Activated T-helper 2 cell treated with anti-CD3 and anti-CD28 coated beads, Interferon-gamma antibody, Interleukin-2, Interleukin-4, amounts not matched to agents 10 μg/mL and 5 μg/mL and 100 μg/mL, durations not matched to agents 14 hours and 24 hours and 36 hours (primary cell): ENCODE data around the gene STX16. TPM values are rescaled to one million over a fixed set of nuclear protein-coding genes. Genes with fewer than 3 reads are reported as not detected.
"Not testable (repeated sequence)": the region's sequence is repeated elsewhere in the genome, so short reads cannot be mapped to it uniquely, and the experiment has no call there.

Experiments
- DNase-seq: peaks from one replicate; pipeline ENCODE4 v3.0.0; 2021; ENCODE audit warnings: low spot score
- H3K27ac Mint-ChIP-seq: one replicate; pipeline ENCODE4 v1.8.0; 2021; ENCODE audit warnings: mixed read lengths
- H3K27me3 Mint-ChIP-seq: one replicate; pipeline ENCODE4 v1.8.0; 2021; ENCODE audit warnings: low read depth, mixed read lengths
- H3K36me3 Mint-ChIP-seq: one replicate; pipeline ENCODE4 v1.8.0; 2021; ENCODE audit warnings: low read depth, mixed read lengths
- H3K4me1 Mint-ChIP-seq: one replicate; pipeline ENCODE4 v1.8.0; 2021; ENCODE audit warnings: low read depth, mixed read lengths
- H3K4me3 Mint-ChIP-seq: one replicate; pipeline ENCODE4 v1.8.0; 2021; ENCODE audit warnings: low read depth, mild to moderate bottlenecking, moderate library complexity, mixed read lengths
- H3K9me3 Mint-ChIP-seq: one replicate; pipeline ENCODE4 v1.8.0; 2021; ENCODE audit warnings: mixed read lengths
- intact Hi-C: fragments of 100-400 bp; cut with micrococcal nuclease; formaldehyde crosslinking; loops from one replicate; pipeline ENCODE4 v1.15.1; 2023
- total RNA-seq: library from RNA; stranded (reverse); gene quantifications from 2 replicates; pipeline ENCODE4 v1.2.3, GENCODE V29; 2022

The STX16 gene
- total RNA-seq, 1 donor from 2014 or later, result 103 TPM

GRCh38 chr20:58719971-58720371 is 68.9 kb downstream of the STX16 start:
- intact Hi-C loops, result no loop called here
- peak; percentile 3 for DNase-seq
- no peak overlapping the region for H3K27ac Mint-ChIP-seq
- H3K4me1 Mint-ChIP-seq, result no peaks in the 10 kb centered on the region
- H3K27me3 Mint-ChIP-seq, result peaks cover 37% of the 10 kb centered on the region
- H3K4me3 Mint-ChIP-seq, result no peak overlapping the region
- H3K9me3 Mint-ChIP-seq, result no peaks in the 10 kb centered on the region
- no peaks in the 10 kb centered on the region for H3K36me3 Mint-ChIP-seq

GRCh38 chr20:58720890-58721289 is 69.8 kb downstream of the STX16 start:
- H3K9me3 Mint-ChIP-seq, result no peaks in the 10 kb centered on the region
- no peaks in the 10 kb centered on the region for H3K4me1 Mint-ChIP-seq
- intact Hi-C loops, result no loop called here
- H3K27ac Mint-ChIP-seq, result no peak overlapping the region
- no peak overlapping the region for H3K4me3 Mint-ChIP-seq
- H3K27me3 Mint-ChIP-seq, result peaks cover 37% of the 10 kb centered on the region
- no peaks in the 10 kb centered on the region for H3K36me3 Mint-ChIP-seq
- no peak for DNase-seq

GRCh38 chr20:58721951-58722778 is 71.1 kb downstream of the STX16 start:
- DNase-seq, result peak; percentile 3
- H3K27ac Mint-ChIP-seq, result no peak overlapping the region

GRCh38 chr20:58722877-58723627 is 72.0 kb downstream of the STX16 start:
- Mint-ChIP-seq H3K36me3 (no peaks in the 10 kb centered on the region), H3K27me3 (peaks cover 49% of the 10 kb centered on the region), H3K9me3 (peaks cover 12% of the 10 kb centered on the region), H3K4me3 (no peak overlapping the region), H3K27ac (no peak overlapping the region), H3K4me1 (no peaks in the 10 kb centered on the region)
- intact Hi-C loops, result no loop called here
- DNase-seq, result no peak

More at GRCh38 chr20:58721951-58722778, 71.1 kb downstream of the STX16 start:
- Mint-ChIP-seq H3K4me1 (no peaks in the 10 kb centered on the region), H3K36me3 (no peaks in the 10 kb centered on the region), H3K27me3 (peaks cover 41% of the 10 kb centered on the region), H3K4me3 (no peak overlapping the region), H3K9me3 (peaks cover 5% of the 10 kb centered on the region)
- intact Hi-C loops, result no loop called here

GRCh38 chr20:58723628-58723984 is 72.5 kb downstream of the STX16 start:
- H3K36me3 Mint-ChIP-seq, result no peaks in the 10 kb centered on the region
- DNase-seq, result no peak
- H3K27me3 Mint-ChIP-seq, result peaks cover 49% of the 10 kb centered on the region
- H3K4me1 Mint-ChIP-seq, result no peaks in the 10 kb centered on the region
- intact Hi-C loops, result no loop called here
- H3K27ac Mint-ChIP-seq, result no peak overlapping the region
- no peak overlapping the region for H3K4me3 Mint-ChIP-seq
- H3K9me3 Mint-ChIP-seq, result peaks cover 12% of the 10 kb centered on the region

- intact Hi-C loops, DNase-seq, H3K4me1 Mint-ChIP-seq, H3K4me3 Mint-ChIP-seq, H3K36me3 Mint-ChIP-seq, H3K27ac Mint-ChIP-seq: not testable (repeated sequence)
- peaks cover 60% of the 10 kb centered on the region for H3K27me3 Mint-ChIP-seq
- H3K9me3 Mint-ChIP-seq, result peaks cover 12% of the 10 kb centered on the region
Observed at GRCh38 chr20:58726156-58726555, 75.1 kb downstream of the STX16 start.

Other genes starting within 250 kb of the STX16 start
- gene APCDD1L, start 135.9 kb upstream of the STX16 start, total RNA-seq, result not detected in 2 replicates
- gene NPEPL1, start 41.5 kb downstream of the STX16 start, total RNA-seq, result 27.5 and 29.4 TPM in 2 replicates
- 1.7 and 1.9 TPM in 2 replicates for gene GNAS-AS1, start 199.6 kb downstream of the STX16 start, total RNA-seq
- 598 and 599 TPM in 2 replicates for gene GNAS, start 201.4 kb downstream of the STX16 start, total RNA-seq